ENCODE results near the gene COX8C.

DNA sequence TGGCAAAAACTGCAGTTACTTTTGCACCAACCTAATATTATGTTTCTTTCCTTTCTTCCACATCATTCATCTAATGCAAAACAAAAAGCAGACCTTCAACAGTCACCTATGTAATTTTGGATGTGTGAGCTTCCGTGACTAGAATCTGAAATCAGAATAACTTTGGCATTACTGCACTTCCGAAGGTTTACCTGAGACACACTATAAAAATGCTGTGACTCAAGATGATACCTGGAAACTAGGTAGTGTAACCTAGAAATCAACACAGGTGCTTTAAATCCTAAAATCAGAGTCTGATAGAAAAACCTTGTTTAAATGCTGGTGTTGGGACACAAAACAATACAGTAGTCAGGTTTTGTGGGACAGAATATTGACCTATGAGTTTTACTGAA lies 16.4 kb upstream of the COX8C start:
- no peak for TF ChIP-seq CREB1 (IDR thresholded peaks at IDR 0.05; ENCODE audit: low read depth)
- no peak for TF ChIP-seq TAF1 (IDR thresholded peaks at IDR 0.05; ENCODE audit: borderline replicate concordance, low read depth, low read length)
- TF ChIP-seq, protein P1, sequence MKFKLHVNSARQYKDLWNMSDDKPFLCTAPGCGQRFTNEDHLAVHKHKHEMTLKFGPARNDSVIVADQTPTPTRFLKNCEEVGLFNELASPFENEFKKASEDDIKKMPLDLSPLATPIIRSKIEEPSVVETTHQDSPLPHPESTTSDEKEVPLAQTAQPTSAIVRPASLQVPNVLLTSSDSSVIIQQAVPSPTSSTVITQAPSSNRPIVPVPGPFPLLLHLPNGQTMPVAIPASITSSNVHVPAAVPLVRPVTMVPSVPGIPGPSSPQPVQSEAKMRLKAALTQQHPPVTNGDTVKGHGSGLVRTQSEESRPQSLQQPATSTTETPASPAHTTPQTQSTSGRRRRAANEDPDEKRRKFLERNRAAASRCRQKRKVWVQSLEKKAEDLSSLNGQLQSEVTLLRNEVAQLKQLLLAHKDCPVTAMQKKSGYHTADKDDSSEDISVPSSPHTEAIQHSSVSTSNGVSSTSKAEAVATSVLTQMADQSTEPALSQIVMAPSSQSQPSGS (IDR thresholded peaks at IDR 0.05; ENCODE audit: low read length), result no peak
- TF ChIP-seq EGR1 (IDR thresholded peaks at IDR 0.05; ENCODE audit: borderline replicate concordance in 1 of 2, low read depth in 2 of 2, low read length in 2 of 2), result no peak
- TF ChIP-seq, protein P2, sequence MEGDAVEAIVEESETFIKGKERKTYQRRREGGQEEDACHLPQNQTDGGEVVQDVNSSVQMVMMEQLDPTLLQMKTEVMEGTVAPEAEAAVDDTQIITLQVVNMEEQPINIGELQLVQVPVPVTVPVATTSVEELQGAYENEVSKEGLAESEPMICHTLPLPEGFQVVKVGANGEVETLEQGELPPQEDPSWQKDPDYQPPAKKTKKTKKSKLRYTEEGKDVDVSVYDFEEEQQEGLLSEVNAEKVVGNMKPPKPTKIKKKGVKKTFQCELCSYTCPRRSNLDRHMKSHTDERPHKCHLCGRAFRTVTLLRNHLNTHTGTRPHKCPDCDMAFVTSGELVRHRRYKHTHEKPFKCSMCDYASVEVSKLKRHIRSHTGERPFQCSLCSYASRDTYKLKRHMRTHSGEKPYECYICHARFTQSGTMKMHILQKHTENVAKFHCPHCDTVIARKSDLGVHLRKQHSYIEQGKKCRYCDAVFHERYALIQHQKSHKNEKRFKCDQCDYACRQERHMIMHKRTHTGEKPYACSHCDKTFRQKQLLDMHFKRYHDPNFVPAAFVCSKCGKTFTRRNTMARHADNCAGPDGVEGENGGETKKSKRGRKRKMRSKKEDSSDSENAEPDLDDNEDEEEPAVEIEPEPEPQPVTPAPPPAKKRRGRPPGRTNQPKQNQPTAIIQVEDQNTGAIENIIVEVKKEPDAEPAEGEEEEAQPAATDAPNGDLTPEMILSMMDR (IDR thresholded peaks at IDR 0.05 in 2 of 3, conservative IDR thresholded peaks at IDR 0.05 in 1 of 3; ENCODE audit: control insufficient read depth in 2 of 3, extremely low read depth in 1 of 3, insufficient read depth in 1 of 3, low read depth in 3 of 3, low read length in 3 of 3), result no peak

All from GM12878 (cell line).